Measurements from ENCODE around the gene RAB38. TPM values are rescaled to one million over a fixed set of nuclear protein-coding genes. Genes with fewer than 3 reads are reported as not detected.

RAB38 gene
- total RNA-seq, 4 donors from 2014 or later: 0.59 to 5.1 (median 2.5) TPM

DNA sequence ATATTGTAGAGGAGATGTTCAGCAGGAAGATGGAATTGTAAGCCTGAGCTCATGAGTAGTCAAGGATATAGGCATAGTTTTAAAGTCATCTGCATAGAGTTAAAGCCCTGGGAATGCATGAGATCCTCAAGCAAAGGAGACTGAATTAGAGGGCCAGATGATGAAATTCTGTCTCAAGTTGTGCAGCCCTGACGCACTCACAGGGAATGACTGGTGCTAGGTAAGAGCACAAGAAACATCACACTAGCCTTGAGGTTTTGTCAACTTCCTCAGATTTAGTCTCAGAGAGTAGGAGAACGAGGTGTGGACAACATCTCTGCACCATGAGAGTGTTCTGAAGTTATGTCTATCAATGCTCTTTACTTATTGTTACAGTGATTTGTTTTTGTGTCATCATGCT lies 5.8 kb downstream of the RAB38 start:
- 91 to 98% methylated on average over 2 of the region's 2 CpGs for WGBS, 2 donors
- DNase-seq (ENCODE audit: low spot score in 2 of 2): no peak
- TF ChIP-seq EP300 (IDR thresholded peaks at IDR 0.05) (no peak), POLR2A (IDR thresholded peaks at IDR 0.05) (no peak)
- TF ChIP-seq, protein P1, sequence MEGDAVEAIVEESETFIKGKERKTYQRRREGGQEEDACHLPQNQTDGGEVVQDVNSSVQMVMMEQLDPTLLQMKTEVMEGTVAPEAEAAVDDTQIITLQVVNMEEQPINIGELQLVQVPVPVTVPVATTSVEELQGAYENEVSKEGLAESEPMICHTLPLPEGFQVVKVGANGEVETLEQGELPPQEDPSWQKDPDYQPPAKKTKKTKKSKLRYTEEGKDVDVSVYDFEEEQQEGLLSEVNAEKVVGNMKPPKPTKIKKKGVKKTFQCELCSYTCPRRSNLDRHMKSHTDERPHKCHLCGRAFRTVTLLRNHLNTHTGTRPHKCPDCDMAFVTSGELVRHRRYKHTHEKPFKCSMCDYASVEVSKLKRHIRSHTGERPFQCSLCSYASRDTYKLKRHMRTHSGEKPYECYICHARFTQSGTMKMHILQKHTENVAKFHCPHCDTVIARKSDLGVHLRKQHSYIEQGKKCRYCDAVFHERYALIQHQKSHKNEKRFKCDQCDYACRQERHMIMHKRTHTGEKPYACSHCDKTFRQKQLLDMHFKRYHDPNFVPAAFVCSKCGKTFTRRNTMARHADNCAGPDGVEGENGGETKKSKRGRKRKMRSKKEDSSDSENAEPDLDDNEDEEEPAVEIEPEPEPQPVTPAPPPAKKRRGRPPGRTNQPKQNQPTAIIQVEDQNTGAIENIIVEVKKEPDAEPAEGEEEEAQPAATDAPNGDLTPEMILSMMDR (IDR thresholded peaks at IDR 0.05): no peak
- no peak overlapping the region for H3K4me3 ChIP-seq
- no peak overlapping the region for H3K27ac ChIP-seq
- no peaks in the 10 kb centered on the region for H3K36me3 ChIP-seq
- H3K27me3 ChIP-seq: no peaks in the 10 kb centered on the region
- H3K4me1 ChIP-seq: peaks cover 0 to 7% (median 2%) of the 10 kb centered on the region in 4 donors
- H3K9me3 ChIP-seq: no peaks in the 10 kb centered on the region

DNA sequence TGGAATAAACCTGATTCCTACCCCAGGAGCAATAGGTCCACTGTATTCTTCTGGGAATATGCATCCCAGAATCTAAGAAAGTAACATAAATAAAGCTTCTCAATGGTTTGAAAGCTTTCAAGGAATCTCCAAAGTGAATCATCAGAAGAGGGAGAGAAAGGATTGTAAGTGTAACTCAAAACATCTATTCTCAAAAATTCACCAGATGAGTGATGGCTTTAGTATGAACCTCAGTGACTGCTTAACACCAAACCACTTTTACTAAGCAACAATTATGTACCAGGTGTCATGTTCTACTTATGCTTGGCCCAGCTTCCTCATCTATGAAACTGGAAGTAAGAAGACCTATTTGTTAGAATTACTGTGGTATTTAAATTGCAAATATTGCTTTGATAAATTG lies 7.4 kb downstream of the RAB38 start:
- H3K4me1 ChIP-seq: peaks cover 0 to 3% (median 0%) of the 10 kb centered on the region in 4 donors
- H3K36me3 ChIP-seq: no peaks in the 10 kb centered on the region
- H3K27ac ChIP-seq: no peak overlapping the region
- TF ChIP-seq POLR2A (IDR thresholded peaks at IDR 0.05): no peak
- TF ChIP-seq, protein P1 (IDR thresholded peaks at IDR 0.05): no peak
- TF ChIP-seq EP300 (IDR thresholded peaks at IDR 0.05): no peak
- DNase-seq (ENCODE audit: low spot score in 2 of 2): no peak
- H3K27me3 ChIP-seq: no peaks in the 10 kb centered on the region
- no peak overlapping the region for H3K4me3 ChIP-seq
- no peaks in the 10 kb centered on the region for H3K9me3 ChIP-seq

DNA sequence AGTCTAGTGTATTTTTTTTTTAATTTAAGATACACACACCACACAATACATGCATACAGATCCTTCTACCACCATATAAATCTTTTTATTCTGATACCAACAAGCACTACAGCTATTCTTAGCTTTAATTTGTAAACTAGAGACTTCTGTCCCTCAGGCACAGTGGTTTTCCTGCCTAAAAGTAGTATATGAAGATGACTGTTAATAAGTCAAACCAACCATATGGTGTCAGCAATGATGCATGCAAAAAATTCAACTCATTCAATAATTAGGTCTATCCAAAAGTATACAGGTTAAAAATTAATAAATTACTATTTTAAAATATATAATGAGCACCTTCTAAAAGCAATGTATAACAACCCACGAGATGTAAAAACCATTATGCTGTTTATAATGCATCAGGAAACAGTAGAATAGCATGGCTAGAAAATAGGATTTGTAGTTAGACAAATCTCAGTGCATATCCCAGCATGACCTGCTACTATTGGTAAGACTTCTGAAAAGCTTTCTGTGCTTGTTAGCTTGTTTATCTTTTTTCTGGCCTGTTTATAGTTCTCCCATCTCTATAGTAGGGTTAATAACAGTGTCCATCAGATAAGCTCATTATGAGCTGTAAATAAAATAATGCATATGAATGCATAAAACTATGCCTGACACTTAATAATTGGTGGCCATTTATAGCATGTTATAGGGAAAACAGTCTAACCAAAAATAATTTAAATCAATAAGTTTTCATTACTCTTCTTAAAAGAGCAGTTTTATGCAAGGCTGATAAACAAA lies 10.2 kb downstream of the RAB38 start:
- TF ChIP-seq, protein P1 (IDR thresholded peaks at IDR 0.05): no peak
- no peak for TF ChIP-seq EP300 (IDR thresholded peaks at IDR 0.05)
- no peak for TF ChIP-seq POLR2A (IDR thresholded peaks at IDR 0.05)
- no peaks in the 10 kb centered on the region for H3K4me1 ChIP-seq
- DNase-seq (ENCODE audit: low spot score in 2 of 2): no peak
- no peaks in the 10 kb centered on the region for H3K27me3 ChIP-seq
- H3K36me3 ChIP-seq: no peaks in the 10 kb centered on the region
- H3K4me3 ChIP-seq: no peak overlapping the region
- H3K9me3 ChIP-seq: peaks cover 0 to 6% (median 0%) of the 10 kb centered on the region in 4 donors
- H3K27ac ChIP-seq: no peak overlapping the region
- WGBS, 2 donors: 91 to 93% methylated on average over 1 of the region's 1 CpG

DNA sequence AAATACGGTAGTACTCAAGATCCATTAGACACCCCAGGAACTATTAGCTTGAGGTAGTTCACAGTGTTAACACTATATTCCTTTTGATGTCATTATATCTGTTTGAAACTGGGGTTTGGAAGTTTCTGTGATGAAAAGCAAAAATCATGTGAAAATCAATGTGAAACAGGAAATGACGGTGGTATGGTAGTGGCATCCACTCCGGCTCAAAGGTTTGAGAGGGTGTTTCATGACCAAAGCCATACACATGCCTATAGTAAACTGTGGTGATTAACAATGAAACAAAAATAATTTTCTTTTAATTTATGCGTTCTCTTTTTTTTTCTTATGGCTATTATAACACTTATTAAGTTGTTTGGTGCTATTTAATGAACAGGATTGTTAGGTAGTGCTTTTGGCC lies 10.9 kb downstream of the RAB38 start:
- Histone ChIP-seq H3K9me3 (peaks cover 0 to 13% (median 0%) of the 10 kb centered on the region in 4 donors), H3K4me3 (no peak overlapping the region), H3K36me3 (no peaks in the 10 kb centered on the region), H3K27me3 (no peaks in the 10 kb centered on the region), H3K27ac (no peak overlapping the region), H3K4me1 (no peaks in the 10 kb centered on the region)
- WGBS, 2 donors: 81 to 92% methylated on average over 4 of the region's 4 CpGs
- DNase-seq (ENCODE audit: low spot score in 2 of 2): no peak
- TF ChIP-seq, protein P1 (IDR thresholded peaks at IDR 0.05): no peak
- TF ChIP-seq EP300 (IDR thresholded peaks at IDR 0.05): no peak
- no peak for TF ChIP-seq POLR2A (IDR thresholded peaks at IDR 0.05)

DNA sequence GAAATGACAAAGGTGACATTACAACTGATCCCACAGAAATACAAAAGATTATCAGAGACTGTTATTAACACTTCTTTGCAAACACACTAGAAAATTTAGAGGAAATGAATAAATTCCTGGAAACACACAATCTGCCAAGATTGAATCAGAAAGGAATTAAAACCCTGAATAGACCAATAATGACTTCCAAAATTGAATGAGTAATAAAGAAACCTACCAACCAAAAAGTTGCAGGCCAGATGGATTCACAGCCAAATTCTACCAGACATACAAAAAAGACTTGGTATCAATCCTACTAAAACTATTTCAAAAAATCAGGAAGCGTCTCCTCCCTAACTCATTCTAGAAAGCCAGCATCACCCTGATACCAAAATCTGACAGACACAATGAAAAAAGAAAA lies 17.2 kb downstream of the RAB38 start:
- DNase-seq (ENCODE audit: low spot score in 2 of 2): no peak
- no peaks in the 10 kb centered on the region for H3K27me3 ChIP-seq
- peaks cover 0 to 34% (median 0%) of the 10 kb centered on the region in 4 donors for H3K9me3 ChIP-seq
- H3K4me1 ChIP-seq: no peaks in the 10 kb centered on the region
- H3K27ac ChIP-seq: no peak overlapping the region
- no peak overlapping the region for H3K4me3 ChIP-seq
- WGBS, 2 donors: 71 to 91% methylated on average over 1 of the region's 1 CpG
- TF ChIP-seq POLR2A (IDR thresholded peaks at IDR 0.05) (no peak), EP300 (IDR thresholded peaks at IDR 0.05) (no peak)
- TF ChIP-seq, protein P1 (IDR thresholded peaks at IDR 0.05): no peak
- peaks cover 0 to 7% (median 0%) of the 10 kb centered on the region in 3 donors for H3K36me3 ChIP-seq

All from tibial nerve (tissue), 4 donors.